HG03103 (cell line): ENCODE results near the gene RPS21.
A peak's percentile ranks its signal among the peaks of the same experiment; 100 is the strongest.

ENCODE experiments used
- ATAC-seq: cut with Tn5 transposase; IDR thresholded peaks from one replicate; pipeline ENCODE4 v1.9.1; 2021; ENCODE audit warnings: low read depth; ENCODE audit not compliant: unreplicated experiment

RPS21 gene

DNA sequence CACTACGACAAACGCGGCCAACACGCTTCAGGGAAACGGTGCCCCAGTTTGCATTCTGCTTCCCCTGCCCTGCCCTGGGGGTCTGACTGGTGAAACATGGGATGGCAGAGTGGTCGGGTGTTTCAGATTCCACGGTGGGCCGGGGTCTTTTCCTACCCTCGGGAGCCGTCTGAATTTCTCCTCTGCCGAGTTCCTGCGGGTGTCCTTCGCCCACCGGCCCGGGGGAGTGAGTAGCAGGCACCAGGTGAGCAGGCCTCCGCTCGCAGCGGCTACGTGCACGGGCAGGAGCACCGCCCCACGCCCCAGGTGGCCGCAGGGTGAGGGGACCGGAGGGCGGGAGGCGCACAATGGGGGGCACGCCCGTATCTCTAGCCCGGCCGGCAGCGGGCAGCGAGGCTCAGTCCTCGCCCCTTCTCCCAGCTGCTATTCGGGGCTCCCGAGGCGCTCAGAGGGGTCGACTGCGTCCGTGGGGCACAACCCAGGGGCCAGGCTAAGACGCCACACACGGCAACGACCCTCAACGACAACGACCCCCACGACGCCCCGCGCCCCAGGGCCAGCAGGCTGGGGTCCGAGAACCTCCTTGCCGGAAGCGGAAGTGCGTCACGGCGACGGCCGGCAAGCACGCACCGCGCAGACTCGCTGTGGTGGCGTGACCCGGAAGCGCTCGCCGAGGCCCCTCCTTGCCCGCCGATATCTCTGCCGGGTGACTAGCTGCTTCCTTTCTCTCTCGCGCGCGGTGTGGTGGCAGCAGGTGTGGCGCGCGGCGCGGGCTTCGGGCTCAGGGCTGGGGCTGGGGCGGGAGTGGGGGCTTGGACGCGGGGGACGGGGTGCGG, at the start of gene RPS21:
Gene RPS21, plus strand, starts transcription at position 721 of the 836 bp plus-strand sequence. CDS start 236 bp downstream, outside the sequence.
- ATAC-seq = peak; percentile 70

DNA sequence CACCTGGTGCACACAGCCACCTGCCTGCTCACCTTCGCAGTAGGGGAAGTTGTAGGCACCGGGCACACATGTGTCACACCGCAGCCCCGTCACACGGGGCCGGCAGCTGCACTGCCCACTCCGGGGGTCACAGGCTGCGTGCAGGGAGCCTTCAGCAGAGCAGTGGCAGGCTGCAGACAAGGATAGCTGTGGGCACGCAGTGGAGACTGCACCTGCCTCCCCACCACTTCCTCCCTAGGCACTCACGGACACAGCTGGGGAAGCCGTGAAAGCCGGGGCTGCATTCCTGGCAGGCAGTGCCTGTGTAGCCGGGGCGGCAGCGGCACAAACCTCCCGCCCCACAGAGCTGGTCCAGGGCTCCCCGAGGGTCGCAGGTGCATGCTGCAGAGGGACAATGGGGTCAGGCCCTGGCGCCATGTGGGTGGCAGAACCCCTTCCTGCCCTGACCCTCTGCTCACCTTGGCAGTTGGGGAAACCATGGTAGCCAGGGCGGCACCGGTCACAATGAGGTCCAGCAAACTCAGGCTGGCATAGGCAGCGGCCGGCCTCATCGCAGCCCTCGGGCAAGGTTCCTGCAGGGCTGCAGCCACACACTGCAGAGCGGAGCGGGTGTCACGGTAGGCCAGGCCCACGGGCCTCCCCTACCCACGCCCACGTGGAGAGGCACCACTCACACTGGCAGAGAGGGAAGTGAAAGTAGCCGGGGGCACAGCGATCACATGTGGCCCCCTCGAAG, 49.2 kb upstream of the RPS21 start:
- no peak for ATAC-seq

DNA sequence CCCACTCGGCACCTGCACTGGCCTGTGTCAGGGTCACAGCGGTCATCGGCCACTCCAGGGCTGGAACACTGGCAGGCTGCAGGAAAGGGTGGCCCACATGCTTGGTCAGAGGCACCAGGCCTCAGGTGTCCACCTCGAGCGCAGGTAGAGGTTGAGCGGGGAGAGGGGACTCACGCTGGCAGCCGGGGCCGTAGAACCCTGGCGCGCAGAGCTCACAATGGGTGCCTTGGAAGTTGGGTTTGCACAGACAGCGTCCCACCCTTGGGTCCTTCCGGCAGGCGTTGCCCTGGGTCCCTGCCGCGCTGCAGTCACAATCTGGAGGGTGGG, 48.6 kb upstream of the RPS21 start:
- no peak for ATAC-seq

- peak; percentile 75 for ATAC-seq
These were observed 47.2 kb upstream of the RPS21 start for GRCh38 chr20:62339647-62340062.

DNA sequence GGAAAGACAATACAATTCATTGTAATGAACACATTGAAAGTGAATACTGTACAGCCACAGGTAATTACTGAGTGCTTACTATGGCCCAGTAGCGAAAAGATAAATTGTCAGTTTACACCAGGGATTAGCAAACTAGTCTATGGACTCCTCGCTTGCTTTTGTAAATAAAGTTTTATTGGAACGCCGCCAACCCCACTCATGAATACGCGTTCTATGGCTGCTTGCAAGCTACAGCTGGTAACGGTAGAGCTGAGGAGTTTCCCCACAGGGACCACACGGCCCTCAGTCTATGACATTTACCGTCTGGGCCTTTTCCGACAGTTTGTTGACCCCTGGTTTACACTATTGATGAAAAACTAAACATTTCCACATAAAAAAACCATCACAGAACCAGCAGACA, 44.0 kb upstream of the RPS21 start:
- ATAC-seq = no peak

DNA sequence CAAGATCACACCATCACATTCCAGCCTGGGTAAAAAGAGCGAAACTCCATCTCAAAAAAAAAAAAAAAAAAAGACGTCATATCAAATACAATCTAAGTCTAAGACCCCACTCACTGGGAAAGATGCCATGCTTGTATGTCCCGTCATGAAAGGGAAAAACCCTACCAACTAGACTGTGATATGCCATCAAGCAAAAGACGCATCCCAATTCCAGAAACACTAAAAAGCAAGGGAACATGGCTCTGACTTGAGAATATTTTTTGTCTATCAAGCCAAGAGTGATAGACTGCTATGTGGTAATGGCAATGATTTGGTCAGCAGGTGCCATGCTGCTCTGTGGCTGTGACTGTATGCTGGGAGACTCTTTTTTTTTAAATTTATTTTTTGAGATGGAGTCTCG, 42.8 kb upstream of the RPS21 start:
- ATAC-seq = no peak

- no peak for ATAC-seq
These were observed 42.1 kb upstream of the RPS21 start for GRCh38 chr20:62344782-62345181.

- no peak for ATAC-seq
These were observed 41.1 kb upstream of the RPS21 start for GRCh38 chr20:62345681-62346370.

GRCh38 chr20:62346398-62347150, 40.3 kb upstream of the RPS21 start:
- ATAC-seq = no peak

- ATAC-seq = no peak
These were observed 39.8 kb upstream of the RPS21 start for GRCh38 chr20:62347151-62347404.

DNA sequence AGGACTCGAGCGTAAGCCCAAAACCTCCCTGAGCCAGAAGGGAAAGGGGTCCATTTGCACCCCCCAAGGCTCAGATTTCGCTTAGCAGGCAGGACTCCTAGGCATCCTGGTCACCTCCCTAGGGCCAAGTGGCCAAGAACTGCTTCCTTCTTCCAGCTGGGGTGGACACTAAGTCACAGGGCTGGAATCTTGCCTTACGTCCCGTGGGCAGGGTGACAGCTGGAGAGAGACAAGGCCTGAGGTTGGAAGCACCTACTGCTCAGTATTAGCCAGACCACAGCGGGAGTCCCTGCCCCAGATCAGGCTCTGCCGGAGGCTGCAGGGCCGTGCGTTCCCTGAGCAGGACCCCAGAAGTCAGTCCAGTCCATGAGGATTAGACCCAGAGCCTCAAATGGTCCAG, 39.5 kb upstream of the RPS21 start:
- no peak for ATAC-seq

- no peak for ATAC-seq
These were observed 38.3 kb upstream of the RPS21 start for GRCh38 chr20:62348604-62349003.

- no peak for ATAC-seq
These were observed 37.3 kb upstream of the RPS21 start for GRCh38 chr20:62349556-62350097.

- ATAC-seq = no peak
These were observed 36.7 kb upstream of the RPS21 start for GRCh38 chr20:62350098-62350628.

DNA sequence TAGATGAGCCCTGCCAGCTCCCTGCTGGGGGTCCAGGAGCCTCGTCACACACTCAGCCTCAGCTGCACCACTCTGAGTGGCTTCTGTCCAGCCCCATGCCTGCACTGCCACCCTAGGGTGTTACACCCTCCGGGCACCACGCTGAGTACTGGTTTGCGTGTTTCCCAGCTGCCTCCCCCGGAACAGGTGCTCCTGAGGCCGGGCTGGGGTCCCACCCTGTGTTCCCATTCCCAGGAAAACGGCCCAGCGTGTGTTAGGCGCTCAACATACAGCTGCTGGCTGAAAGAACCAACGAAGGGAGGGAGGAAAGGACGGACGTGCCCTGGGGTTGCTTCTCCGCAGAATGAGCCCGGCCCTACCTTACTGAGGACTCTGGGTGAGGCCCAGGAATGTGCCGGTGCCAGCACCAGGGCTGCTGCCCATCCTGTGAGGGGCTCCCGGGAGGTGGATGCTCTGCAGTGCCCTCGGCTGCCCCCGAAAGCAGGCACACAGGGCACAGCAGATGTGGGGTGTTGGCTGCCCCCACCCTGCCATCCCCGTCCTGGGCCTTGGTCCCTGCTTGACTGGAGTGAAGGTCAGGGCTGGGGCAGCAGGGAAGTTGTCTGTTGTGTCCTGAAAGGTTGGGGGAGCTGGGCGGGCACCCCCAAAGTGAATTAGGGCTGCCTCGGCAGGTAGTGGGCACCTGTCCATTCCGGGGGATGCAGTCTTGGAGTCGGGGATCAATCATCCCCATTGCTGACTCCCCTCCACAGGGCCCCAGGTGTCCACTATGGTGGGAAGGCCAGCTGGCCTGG, 36.1 kb upstream of the RPS21 start:
- ATAC-seq = no peak

DNA sequence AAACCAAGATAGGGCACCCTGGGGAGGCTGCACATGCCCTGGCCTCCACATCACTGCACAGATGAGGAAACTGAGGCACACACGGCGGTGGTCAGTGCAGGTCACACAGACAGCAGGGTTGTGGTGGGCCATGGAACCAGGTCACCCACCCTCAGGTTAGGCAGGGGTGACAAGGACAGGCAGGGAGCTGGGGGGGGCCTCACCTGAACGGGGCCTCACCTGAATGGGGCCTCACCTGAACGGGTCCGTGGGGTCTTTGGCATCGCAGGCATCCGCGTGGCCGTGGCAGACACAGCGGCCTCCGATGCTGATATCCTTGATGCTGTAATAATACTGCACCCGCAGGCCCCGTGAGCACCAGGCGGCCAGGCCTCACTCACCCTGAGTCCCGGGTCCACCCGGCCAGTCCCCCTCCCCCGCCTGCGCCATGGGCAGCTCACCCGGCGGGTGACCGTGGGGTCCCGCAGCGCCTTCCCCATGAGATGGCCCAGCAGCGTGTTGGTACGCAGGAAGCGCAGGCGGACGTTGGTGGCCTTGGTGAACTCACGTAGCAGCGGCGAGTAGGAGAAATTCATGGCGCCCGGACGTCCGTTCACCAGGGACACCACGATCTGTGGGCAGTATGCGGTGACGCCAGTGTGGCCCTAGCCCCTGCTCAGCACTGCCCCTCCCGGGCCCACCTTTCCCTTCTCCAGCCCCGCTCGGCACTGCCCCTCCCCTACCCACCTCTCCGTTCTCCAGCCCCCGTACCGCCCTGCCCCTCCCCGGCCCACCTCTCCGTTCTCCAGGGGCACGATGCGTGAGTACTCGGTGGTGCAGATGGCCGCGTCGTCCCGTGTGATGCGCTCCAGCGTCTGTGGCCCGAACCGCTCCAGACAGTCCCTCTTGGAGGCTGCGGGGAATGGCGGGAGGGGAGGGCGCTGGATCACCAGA, 35.2 kb upstream of the RPS21 start:
- no peak for ATAC-seq

DNA sequence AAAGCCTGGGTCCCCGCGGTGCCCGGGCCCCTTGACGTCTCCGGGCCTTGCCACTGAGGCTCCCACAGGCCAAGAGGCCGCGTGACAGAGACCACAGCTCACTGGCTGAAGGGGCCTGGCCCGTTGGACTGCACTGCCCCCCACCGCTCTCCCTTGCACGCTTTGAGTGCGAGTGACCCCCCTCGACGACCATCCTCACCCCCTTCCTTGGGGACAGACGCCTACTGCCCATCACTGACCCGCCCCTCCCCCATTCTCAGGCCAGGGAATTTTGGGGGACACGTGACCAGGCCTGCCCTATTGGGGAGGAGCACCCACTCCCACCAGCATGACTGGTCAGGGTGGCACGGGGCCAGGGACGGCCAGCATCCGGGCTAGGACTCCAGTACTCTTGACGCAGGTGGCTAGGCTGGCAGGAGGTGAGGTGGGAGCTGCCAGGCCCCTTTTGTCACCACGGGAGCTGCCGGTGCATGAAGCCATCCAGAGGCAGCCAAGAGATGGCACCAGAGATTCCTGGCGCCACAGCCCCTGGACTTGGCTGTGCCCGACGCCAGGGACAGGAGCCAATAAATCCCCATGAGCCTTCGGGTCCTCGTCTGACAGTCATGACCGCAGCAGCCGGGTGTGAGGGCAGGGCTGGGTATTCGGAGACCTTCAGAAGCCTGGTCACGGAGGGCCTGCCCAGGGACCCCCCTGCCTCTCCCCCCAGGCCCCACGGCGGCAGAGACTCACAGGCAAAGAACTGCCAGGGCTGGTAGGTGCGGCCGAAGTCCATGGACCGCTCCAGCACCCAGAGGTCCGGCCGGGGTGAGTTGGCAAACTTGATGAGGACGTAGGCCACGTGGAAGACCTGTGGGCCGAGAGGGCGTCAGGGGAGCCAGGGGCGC, 34.3 kb upstream of the RPS21 start:
- ATAC-seq = no peak
